GM12892 (cell line): ENCODE data around the gene DNAH11.

ENCODE experiments used
- POLR2A ChIP-seq: IDR thresholded peaks from 2 replicates; pipeline ENCODE4 v1.6.1; 2011; ENCODE audit warnings: low read depth, low read length, control low read depth
- POLR2AphosphoS5 ChIP-seq: IDR thresholded peaks from 2 replicates; pipeline ENCODE4 v1.6.1; 2011; ENCODE audit warnings: low read depth, low read length, control low read depth

DNA sequence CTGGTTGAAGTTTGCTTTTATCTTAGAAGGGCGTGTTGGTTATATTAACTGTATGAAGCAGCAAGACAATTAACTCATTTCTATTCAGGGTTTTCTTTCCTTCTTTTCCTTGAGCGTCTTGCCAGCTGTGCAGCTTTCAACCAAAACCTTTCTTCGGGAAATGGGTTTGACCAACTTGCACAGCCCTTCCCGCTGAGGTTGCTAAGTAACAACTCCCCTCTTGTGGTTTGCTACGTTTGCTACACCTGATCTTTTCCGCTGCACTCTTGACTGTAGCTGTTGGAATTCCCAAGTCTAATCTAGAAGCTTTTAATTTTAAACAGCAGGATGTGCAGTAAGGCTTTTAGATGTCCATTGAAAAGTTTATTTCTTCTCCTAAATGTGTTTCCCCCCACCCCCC, 286.0 kb downstream of the DNAH11 start:
- no peak for TF ChIP-seq POLR2AphosphoS5
- no peak for TF ChIP-seq POLR2A
